Measurements from ENCODE around the gene FNIP2. TPM values are rescaled to one million over a fixed set of nuclear protein-coding genes. Genes with fewer than 3 reads are reported as not detected.
"Not testable (repeated sequence)": the region's sequence is repeated elsewhere in the genome, so short reads cannot be mapped to it uniquely, and the experiment has no call there.

The FNIP2 gene
- polyA plus RNA-seq, 3 donors from 2014 or later: 2.2 to 4.6 (median 3.6) TPM

DNA sequence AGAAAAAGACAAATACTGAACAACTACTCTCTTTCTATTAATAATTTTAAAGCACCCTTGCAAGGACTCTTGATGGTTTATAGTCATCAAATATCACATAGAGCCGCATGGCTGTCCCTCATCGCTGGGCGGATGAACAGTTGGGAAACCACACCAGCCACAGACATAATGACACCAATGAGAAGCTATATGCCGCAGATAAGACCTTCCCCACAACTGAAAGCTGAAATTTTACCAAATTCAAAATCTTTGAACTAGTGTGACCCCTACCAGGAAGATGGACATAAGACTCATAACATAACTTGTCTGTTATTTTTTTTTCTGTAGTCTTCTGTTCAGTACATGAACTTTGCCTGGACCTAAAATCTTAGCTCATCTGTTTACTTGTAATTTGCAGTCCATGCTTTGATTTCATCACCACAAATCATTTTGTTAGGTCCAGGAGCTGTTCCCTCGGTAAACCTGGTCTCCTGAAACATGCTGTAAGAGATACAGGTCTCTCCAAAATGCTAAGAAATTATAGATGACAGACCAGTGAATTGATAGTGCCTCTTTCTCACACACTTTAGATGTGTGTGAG is 176.8 kb downstream of the FNIP2 start:
- Mint-ChIP-seq H3K4me1 (peaks cover 31 to 36% of the 10 kb centered on the region in 2 donors), H3K4me3 (peak overlapping the region in 3 of 5 donors; percentile 13 to 53 (median 39)), H3K27me3 (ENCODE audit: low read depth in 3 of 3) (peaks cover 5 to 23% (median 7%) of the 10 kb centered on the region in 3 donors), H3K9me3 (no peaks in the 10 kb centered on the region), H3K36me3 (peaks cover 0 to 13% (median 9%) of the 10 kb centered on the region in 3 donors), H3K27ac (peak overlapping the region in 2 of 6 donors; percentile 4 to 9)
- DNase-seq: peak; percentile 35 to 66 (median 45)

DNA sequence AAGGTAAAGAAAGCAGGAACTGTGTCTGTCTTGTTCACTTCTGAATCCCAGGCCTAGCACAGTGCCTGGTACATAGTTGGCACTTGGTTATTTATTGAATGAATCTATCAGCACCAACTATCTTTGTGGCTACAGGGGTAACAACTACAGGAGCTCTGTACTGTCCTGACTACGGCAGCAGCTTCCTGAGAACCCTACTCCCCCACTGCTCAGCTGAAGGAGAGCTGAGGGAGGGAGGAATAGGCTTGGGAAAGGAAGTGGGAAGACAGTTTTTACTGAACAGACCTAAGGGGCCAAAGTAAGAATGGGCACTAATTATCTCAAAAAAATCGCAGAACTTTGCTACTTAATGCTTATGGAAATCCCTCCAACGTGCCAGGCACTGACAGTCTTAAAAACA is 178.0 kb downstream of the FNIP2 start:
- no peak overlapping the region for H3K4me3 Mint-ChIP-seq
- H3K27me3 Mint-ChIP-seq (ENCODE audit: low read depth in 3 of 3): peaks cover 6 to 23% (median 7%) of the 10 kb centered on the region in 3 donors
- H3K27ac Mint-ChIP-seq: no peak overlapping the region
- DNase-seq: no peak
- H3K36me3 Mint-ChIP-seq: peaks cover 0 to 18% (median 14%) of the 10 kb centered on the region in 3 donors
- H3K4me1 Mint-ChIP-seq: peaks cover 31 to 36% of the 10 kb centered on the region in 2 donors
- peaks cover 0 to 8% (median 6%) of the 10 kb centered on the region in 6 donors for H3K9me3 Mint-ChIP-seq

GRCh38 chr4:158948071-158948470 is 179.2 kb downstream of the FNIP2 start:
- Mint-ChIP-seq H3K9me3 (peaks cover 5 to 20% (median 14%) of the 10 kb centered on the region in 6 donors), H3K4me3 (no peak overlapping the region), H3K27me3 (ENCODE audit: low read depth in 3 of 3) (peaks cover 6 to 23% (median 7%) of the 10 kb centered on the region in 3 donors), H3K27ac (no peak overlapping the region), H3K4me1 (peaks cover 31 to 36% of the 10 kb centered on the region in 2 donors), H3K36me3 (peaks cover 10 to 26% (median 24%) of the 10 kb centered on the region in 3 donors)
- no peak for DNase-seq

DNA sequence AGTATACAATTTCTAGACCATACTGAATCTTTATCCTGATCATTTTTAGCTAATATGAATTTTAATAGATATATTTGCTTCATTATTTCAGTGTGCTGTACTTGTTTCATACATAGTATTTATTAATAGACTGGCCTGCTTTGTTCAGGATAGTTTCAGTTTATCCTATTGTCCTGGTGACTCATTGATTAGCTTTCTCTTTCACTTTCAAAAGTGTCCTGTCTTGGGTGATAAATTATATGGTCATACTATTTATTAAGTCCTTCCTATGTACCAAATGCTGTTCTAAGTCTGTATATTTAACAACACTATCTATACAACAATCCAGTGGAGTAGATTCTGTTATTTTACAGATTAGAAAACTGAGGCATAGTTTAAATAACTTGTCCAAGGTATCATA is 180.3 kb downstream of the FNIP2 start:
- H3K36me3 Mint-ChIP-seq: peaks cover 13 to 25% (median 24%) of the 10 kb centered on the region in 3 donors
- peaks cover 6 to 21% (median 7%) of the 10 kb centered on the region in 3 donors for H3K27me3 Mint-ChIP-seq (ENCODE audit: low read depth in 3 of 3)
- H3K4me3 Mint-ChIP-seq: peak overlapping the region in 1 of 5 donors; percentile 10
- H3K9me3 Mint-ChIP-seq: peaks cover 5 to 22% (median 14%) of the 10 kb centered on the region in 6 donors
- DNase-seq: no peak
- peak overlapping the region in 1 of 6 donors; percentile 59 for H3K27ac Mint-ChIP-seq
- H3K4me1 Mint-ChIP-seq: peaks cover 31 to 36% of the 10 kb centered on the region in 2 donors

GRCh38 chr4:158952221-158952774 is 183.5 kb downstream of the FNIP2 start:
- Mint-ChIP-seq H3K36me3 (peaks cover 13 to 17% (median 15%) of the 10 kb centered on the region in 3 donors), H3K9me3 (peaks cover 5 to 25% (median 15%) of the 10 kb centered on the region in 6 donors), H3K4me1 (peaks cover 9 to 11% of the 10 kb centered on the region in 2 donors)
- DNase-seq; H3K27me3 Mint-ChIP-seq (ENCODE audit: low read depth in 3 of 3); H3K4me3 Mint-ChIP-seq; H3K27ac Mint-ChIP-seq: not testable (repeated sequence)

GRCh38 chr4:158956345-158956744 is 187.5 kb downstream of the FNIP2 start:
- not testable (repeated sequence) for H3K4me1 Mint-ChIP-seq; H3K4me3 Mint-ChIP-seq; DNase-seq; H3K27me3 Mint-ChIP-seq (ENCODE audit: low read depth in 3 of 3); H3K27ac Mint-ChIP-seq
- Mint-ChIP-seq H3K36me3 (peaks cover 12 to 17% (median 14%) of the 10 kb centered on the region in 3 donors), H3K9me3 (peaks cover 5 to 23% (median 13%) of the 10 kb centered on the region in 6 donors)

GRCh38 chr4:158956918-158957317 is 188.1 kb downstream of the FNIP2 start:
- Mint-ChIP-seq H3K36me3 (peaks cover 9 to 16% (median 9%) of the 10 kb centered on the region in 3 donors), H3K9me3 (peaks cover 4 to 18% (median 7%) of the 10 kb centered on the region in 6 donors), H3K27ac (peak overlapping the region in 1 of 6 donors; percentile 8)
- DNase-seq; H3K4me3 Mint-ChIP-seq; H3K4me1 Mint-ChIP-seq; H3K27me3 Mint-ChIP-seq (ENCODE audit: low read depth in 3 of 3): not testable (repeated sequence)

Other genes starting within 250 kb of the FNIP2 start
- gene RXFP1, start 247.1 kb upstream of the FNIP2 start, polyA plus RNA-seq: not detected
- gene C4orf46, start 97.1 kb upstream of the FNIP2 start, polyA plus RNA-seq: 10 to 100 TPM in 1 of 3 donors, 1 to 10 TPM in 2; 4.4 to 12.5 (median 6.5) TPM
- gene ETFDH, start 96.7 kb upstream of the FNIP2 start, polyA plus RNA-seq: 10 to 100 TPM in 1 of 3 donors, 1 to 10 TPM in 2; 7.3 to 12.1 (median 7.8) TPM
- 10 to 100 TPM; 46.9 to 57.6 (median 51.0) TPM for gene PPID, start 45.6 kb upstream of the FNIP2 start, polyA plus RNA-seq